Activated CD8-positive, alpha-beta T cell treated with anti-CD3 and anti-CD28 coated beads for 36 hours (primary cell): ENCODE data around the gene TMEM129. TPM values are rescaled to one million over a fixed set of nuclear protein-coding genes. Genes with fewer than 3 reads are reported as not detected.
A peak's percentile ranks its signal among the peaks of the same experiment; 100 is the strongest.

ENCODE experiments used
- ATAC-seq: fragments of 200-7000 bp; cut with Tn5 transposase; one replicate; pipeline ENCODE4 v1.10.0; 2021; ENCODE audit warnings: mild to moderate bottlenecking, moderate library complexity
- CTCF ChIA-PET: fragments of 350-600 bp; sonication (Branson Sonifier 250); formaldehyde crosslinking; loops from one replicate; lab custom pipeline; 2021; ENCODE audit warnings: antibody characterized with exemption; lab: Charles Lee
- POLR2A ChIA-PET: fragments of 350-600 bp; sonication (Branson Sonifier 250); formaldehyde crosslinking; loops from one replicate; lab custom pipeline; 2021; ENCODE audit warnings: antibody characterized with exemption; lab: Charles Lee
- DNase-seq: peaks from one replicate; pipeline ENCODE4 v3.0.0-alpha.2; 2020
- H3K27ac Mint-ChIP-seq: one replicate; pipeline ENCODE4 v1.8.0; 2021; ENCODE audit warnings: mild to moderate bottlenecking, mixed read lengths
- H3K27me3 Mint-ChIP-seq: one replicate; pipeline ENCODE4 v1.8.0; 2021; ENCODE audit warnings: mixed read lengths
- H3K36me3 Mint-ChIP-seq: one replicate; pipeline ENCODE4 v1.8.0; 2021; ENCODE audit warnings: low read depth, mixed read lengths
- H3K4me1 Mint-ChIP-seq: one replicate; pipeline ENCODE4 v1.8.0; 2021; ENCODE audit warnings: low read depth, mixed read lengths
- H3K4me3 Mint-ChIP-seq: one replicate; pipeline ENCODE4 v1.8.0; 2021; ENCODE audit warnings: mild to moderate bottlenecking, moderate library complexity, mixed read lengths
- H3K9me3 Mint-ChIP-seq: one replicate; pipeline ENCODE4 v1.8.0; 2021; ENCODE audit warnings: mixed read lengths
- CTCF ChIP-seq: fragments of 200-600 bp; IDR thresholded peaks from one replicate; pipeline ENCODE4 v1.8.0; 2022; ENCODE audit warnings: antibody characterized with exemption, mild to moderate bottlenecking
- intact Hi-C: fragments of 100-400 bp; cut with micrococcal nuclease; formaldehyde crosslinking; loops from one replicate; pipeline ENCODE4 v1.10.0; 2022
- total RNA-seq, 2 experiments: library from RNA; stranded (reverse); gene quantifications; one replicate each; pipeline ENCODE4 v1.2.3, GENCODE V29; 2021

The TMEM129 gene
- total RNA-seq, 2 experiments from 2014 or later, result 17.8 to 18.2 TPM

- ATAC-seq, result no peak
- peak overlapping the region; percentile 19 for H3K4me3 Mint-ChIP-seq
- TF ChIP-seq CTCF, result no peak
- CTCF ChIA-PET, result interaction anchor here (1.0 to 1.4 kb wide), 6 partner anchors 9 to 131 kb away, joined by 3 to 7 read pairs (median 5); no protein-coding TSS in a partner anchor
- H3K36me3 Mint-ChIP-seq, result no peaks in the 10 kb centered on the region
- POLR2A ChIA-PET, result no interaction called here
- no peak overlapping the region for H3K27ac Mint-ChIP-seq
- intact Hi-C loops, result no loop called here
- no peak for DNase-seq
- H3K4me1 Mint-ChIP-seq, result peaks cover 3% of the 10 kb centered on the region
- H3K9me3 Mint-ChIP-seq, result no peaks in the 10 kb centered on the region
- peaks cover 16% of the 10 kb centered on the region for H3K27me3 Mint-ChIP-seq
These were observed 47.4 kb upstream of the TMEM129 start for GRCh38 chr4:1768367-1769034.

- peak overlapping the region; percentile 19 for H3K4me3 Mint-ChIP-seq
- ATAC-seq (peak; percentile 40), DNase-seq (peak; percentile 49)
- H3K36me3 Mint-ChIP-seq, result no peaks in the 10 kb centered on the region
- intact Hi-C loops, result no loop called here
- POLR2A ChIA-PET, result no interaction called here
- peaks cover 3% of the 10 kb centered on the region for H3K4me1 Mint-ChIP-seq
- CTCF ChIA-PET, result interaction anchor here (1.0 to 1.4 kb wide), 6 partner anchors 9 to 132 kb away, joined by 3 to 7 read pairs (median 5); no protein-coding TSS in a partner anchor
- no peaks in the 10 kb centered on the region for H3K9me3 Mint-ChIP-seq
- TF ChIP-seq CTCF, result peak; percentile 21
- H3K27me3 Mint-ChIP-seq, result peaks cover 17% of the 10 kb centered on the region
- H3K27ac Mint-ChIP-seq, result no peak overlapping the region
These were observed 46.7 kb upstream of the TMEM129 start for GRCh38 chr4:1767770-1768366.

GRCh38 chr4:1767061-1767769 is 46.1 kb upstream of the TMEM129 start:
- peaks cover 3% of the 10 kb centered on the region for H3K4me1 Mint-ChIP-seq
- TF ChIP-seq CTCF, result no peak
- H3K9me3 Mint-ChIP-seq, result no peaks in the 10 kb centered on the region
- DNase-seq (no peak), ATAC-seq (no peak)
- peaks cover 19% of the 10 kb centered on the region for H3K27me3 Mint-ChIP-seq
- ChIA-PET POLR2A (no interaction called here), CTCF (interaction anchor here (1.0 to 1.4 kb wide), 6 partner anchors 10 to 132 kb away, joined by 3 to 7 read pairs (median 5); no protein-coding TSS in a partner anchor)
- no peaks in the 10 kb centered on the region for H3K36me3 Mint-ChIP-seq
- H3K27ac Mint-ChIP-seq, result no peak overlapping the region
- intact Hi-C loops, result no loop called here
- no peak overlapping the region for H3K4me3 Mint-ChIP-seq

GRCh38 chr4:1766106-1767060 is 45.3 kb upstream of the TMEM129 start:
- H3K27me3 Mint-ChIP-seq, result peaks cover 19% of the 10 kb centered on the region
- H3K4me3 Mint-ChIP-seq, result no peak overlapping the region
- no peak for TF ChIP-seq CTCF
- H3K27ac Mint-ChIP-seq, result no peak overlapping the region
- intact Hi-C loops, result no loop called here
- ATAC-seq (no peak), DNase-seq (no peak)
- CTCF ChIA-PET, result interaction anchor here (1.3 kb wide), 1 partner anchor 14 kb away, joined by 3 read pairs; no protein-coding TSS in a partner anchor
- POLR2A ChIA-PET, result no interaction called here
- no peaks in the 10 kb centered on the region for H3K4me1 Mint-ChIP-seq
- H3K9me3 Mint-ChIP-seq, result no peaks in the 10 kb centered on the region
- H3K36me3 Mint-ChIP-seq, result no peaks in the 10 kb centered on the region
